OCI-LY7 (cell line): ENCODE data around the gene ADD1. TPM values are rescaled to one million over a fixed set of nuclear protein-coding genes. Genes with fewer than 3 reads are reported as not detected.

Experiments
- BruUV-seq: library from RNA; stranded (reverse); fragments of 400-500 nt; replicated peaks from 2 replicates; lab custom pipeline; 2021; lab: Mats Ljungman, UMichigan
- CTCF ChIA-PET: fragments of 300-600 bp; sonication (Branson Sonifier 250); formaldehyde crosslinking; loops from one replicate; lab custom pipeline; 2022; ENCODE audit warnings: antibody characterized with exemption; ENCODE audit not compliant: unreplicated experiment; lab: Charles Lee
- POLR2A ChIA-PET: fragments of 300-600 bp; sonication (Branson Sonifier 250); formaldehyde crosslinking; loops from one replicate; lab custom pipeline; 2022; ENCODE audit warnings: antibody characterized with exemption; lab: Charles Lee
- DNase-seq: peaks from one replicate; pipeline ENCODE4 v3.0.0-alpha.2; 2015; ENCODE audit warnings: low spot score
- H2AFZ ChIP-seq: fragments of 200-600 bp; sonication (generic), shearing (Covaris generic); 2 replicates; pipeline ENCODE4 v1.6.1; 2014; ENCODE audit warnings: mild to moderate bottlenecking, antibody characterized with exemption, low read length, moderate library complexity
- H3K27ac ChIP-seq: fragments of 200-600 bp; sonication (generic); 2 replicates; pipeline ENCODE4 v1.5.1; 2014; ENCODE audit warnings: mixed run types, low read depth, mild to moderate bottlenecking, moderate library complexity, low read length, inconsistent platforms; ENCODE audit not compliant: poor library complexity, severe bottlenecking
- H3K36me3 ChIP-seq: fragments of 200-600 bp; sonication (generic); 2 replicates; pipeline ENCODE4 v1.6.1; 2014; ENCODE audit warnings: mild to moderate bottlenecking, antibody characterized with exemption, low read length, moderate library complexity, mixed read lengths; ENCODE audit not compliant: insufficient read depth
- H3K4me1 ChIP-seq: fragments of 200-600 bp; sonication (generic); 2 replicates; pipeline ENCODE4 v1.5.1; 2014; ENCODE audit warnings: mild to moderate bottlenecking, low read length; ENCODE audit not compliant: insufficient read depth, poor library complexity, severe bottlenecking
- H3K4me2 ChIP-seq: fragments of 200-600 bp; sonication (generic); 2 replicates; pipeline ENCODE4 v1.6.1; 2014; ENCODE audit warnings: mild to moderate bottlenecking, low read length
- H3K4me3 ChIP-seq: fragments of 200-600 bp; sonication (generic); 2 replicates; pipeline ENCODE4 v1.5.1; 2014; ENCODE audit warnings: mild to moderate bottlenecking, low read depth, low read length; ENCODE audit not compliant: poor library complexity, severe bottlenecking
- H3K79me2 ChIP-seq: fragments of 200-600 bp; sonication (generic); 2 replicates; pipeline ENCODE4 v1.6.1; 2016; ENCODE audit warnings: low read depth, mild to moderate bottlenecking, low read length, moderate library complexity, mixed read lengths; ENCODE audit not compliant: insufficient read depth
- H3K9me2 ChIP-seq: fragments of 200-600 bp; sonication (generic); 2 replicates; pipeline ENCODE4 v1.6.1; 2016; ENCODE audit warnings: mild to moderate bottlenecking, low read length, mixed read lengths; ENCODE audit not compliant: insufficient read depth
- H3K9me3 ChIP-seq: fragments of 200-600 bp; sonication (generic); 2 replicates; pipeline ENCODE4 v1.6.1; 2014; ENCODE audit warnings: mild to moderate bottlenecking, mixed run types, low read length, mixed read lengths
- H4K20me1 ChIP-seq: fragments of 200-600 bp; sonication (generic); 2 replicates; pipeline ENCODE4 v1.6.1; 2014; ENCODE audit warnings: mild to moderate bottlenecking, antibody characterized with exemption, low read length, moderate library complexity, mixed read lengths; ENCODE audit not compliant: insufficient read depth
- EZH2phosphoT487 ChIP-seq: fragments of 200-600 bp; sonication (generic); IDR thresholded peaks from 2 replicates; pipeline ENCODE4 v1.6.1; 2018; ENCODE audit warnings: low read depth, borderline replicate concordance, mild to moderate bottlenecking, mixed run types, antibody characterized with exemption, low read length, moderate library complexity, mixed read lengths
- intact Hi-C: fragments of 100-400 bp; cut with micrococcal nuclease; formaldehyde crosslinking; loops from one replicate; pipeline ENCODE4 v1.10.0; 2022; ENCODE audit not compliant: unreplicated experiment
- total RNA-seq, 2 experiments: library from RNA; depleted of rRNA in 1 of 2; stranded (reverse); fragments of >200 nt in 1 of 2; shearing (Covaris generic) in 1 of 2; gene quantifications; 2 replicates each; pipeline ENCODE4 v1.2.3, GENCODE V29; 2014 to 2022
- TF ChIP-seq, protein P1 (sequence below): fragments of 200-600 bp; sonication (generic); conservative IDR thresholded peaks from 2 replicates; pipeline ENCODE4 v1.5.1; 2014; ENCODE audit warnings: mild to moderate bottlenecking, antibody characterized with exemption, low read length, moderate library complexity, mixed read lengths

Gene ADD1
- total RNA-seq, 2 experiments from 2014 or later: 85.3 to 108 TPM

DNA sequence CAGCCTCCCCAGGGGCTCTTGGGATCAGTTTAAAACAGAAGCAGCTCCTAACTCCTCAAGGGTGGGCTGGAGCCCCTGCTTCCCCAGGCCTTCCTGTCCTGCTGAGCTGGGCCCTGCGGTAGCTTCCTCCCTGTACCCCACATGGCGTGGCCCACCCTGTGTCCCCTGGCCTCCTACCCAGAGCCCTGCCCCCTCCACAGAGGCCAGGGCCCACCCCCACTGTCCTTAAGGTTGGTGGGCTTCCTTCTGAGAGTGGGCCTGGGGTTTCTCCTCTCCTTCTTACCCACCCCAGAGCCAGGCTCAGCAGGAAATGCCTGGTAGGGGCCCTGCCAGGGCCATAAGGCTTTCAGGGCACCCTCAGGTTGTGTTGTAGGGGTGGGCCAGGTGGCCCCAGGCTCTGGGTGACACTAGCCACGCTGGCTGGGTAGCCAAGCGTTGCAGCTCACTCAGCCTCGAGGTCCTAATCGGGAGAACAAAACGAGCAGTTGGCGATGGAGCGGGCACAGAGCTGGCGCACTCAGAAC, 39.1 kb upstream of the ADD1 start:
- no peak for DNase-seq
- BruUV-seq: no TSS peak
- Histone ChIP-seq H4K20me1 (no peaks in the 10 kb centered on the region), H3K4me3 (no peak overlapping the region), H3K4me2 (no peak overlapping the region), H3K9me3 (no peaks in the 10 kb centered on the region), H3K9me2 (no peaks in the 10 kb centered on the region), H3K79me2 (no peaks in the 10 kb centered on the region), H3K27ac (no peak overlapping the region), H3K4me1 (peaks cover 17% of the 10 kb centered on the region), H3K36me3 (no peaks in the 10 kb centered on the region), H2AFZ (no peak overlapping the region)
- TF ChIP-seq, protein P1, sequence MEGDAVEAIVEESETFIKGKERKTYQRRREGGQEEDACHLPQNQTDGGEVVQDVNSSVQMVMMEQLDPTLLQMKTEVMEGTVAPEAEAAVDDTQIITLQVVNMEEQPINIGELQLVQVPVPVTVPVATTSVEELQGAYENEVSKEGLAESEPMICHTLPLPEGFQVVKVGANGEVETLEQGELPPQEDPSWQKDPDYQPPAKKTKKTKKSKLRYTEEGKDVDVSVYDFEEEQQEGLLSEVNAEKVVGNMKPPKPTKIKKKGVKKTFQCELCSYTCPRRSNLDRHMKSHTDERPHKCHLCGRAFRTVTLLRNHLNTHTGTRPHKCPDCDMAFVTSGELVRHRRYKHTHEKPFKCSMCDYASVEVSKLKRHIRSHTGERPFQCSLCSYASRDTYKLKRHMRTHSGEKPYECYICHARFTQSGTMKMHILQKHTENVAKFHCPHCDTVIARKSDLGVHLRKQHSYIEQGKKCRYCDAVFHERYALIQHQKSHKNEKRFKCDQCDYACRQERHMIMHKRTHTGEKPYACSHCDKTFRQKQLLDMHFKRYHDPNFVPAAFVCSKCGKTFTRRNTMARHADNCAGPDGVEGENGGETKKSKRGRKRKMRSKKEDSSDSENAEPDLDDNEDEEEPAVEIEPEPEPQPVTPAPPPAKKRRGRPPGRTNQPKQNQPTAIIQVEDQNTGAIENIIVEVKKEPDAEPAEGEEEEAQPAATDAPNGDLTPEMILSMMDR: no peak
- no peak for TF ChIP-seq EZH2phosphoT487
- CTCF ChIA-PET: interaction anchor here (0.6 kb wide), 1 partner anchor 14 kb away, joined by 3 read pairs; no protein-coding TSS in a partner anchor
- intact Hi-C loops: no loop called here
- POLR2A ChIA-PET: interaction anchor here (1.0 kb wide), 1 partner anchor 19 kb away, joined by 3 read pairs; no protein-coding TSS in a partner anchor

GRCh38 chr4:2804973-2805501, 38.6 kb upstream of the ADD1 start:
- POLR2A ChIA-PET: no interaction called here
- no peak overlapping the region for H3K4me2 ChIP-seq
- H3K9me3 ChIP-seq: no peaks in the 10 kb centered on the region
- H3K4me3 ChIP-seq: no peak overlapping the region
- CTCF ChIA-PET: no interaction called here
- TF ChIP-seq, protein P1: no peak
- TF ChIP-seq EZH2phosphoT487: no peak
- H4K20me1 ChIP-seq: no peaks in the 10 kb centered on the region
- no peak for DNase-seq
- no peak overlapping the region for H2AFZ ChIP-seq
- H3K4me1 ChIP-seq: peaks cover 16% of the 10 kb centered on the region
- no peak overlapping the region for H3K27ac ChIP-seq
- intact Hi-C loops: no loop called here
- no peaks in the 10 kb centered on the region for H3K9me2 ChIP-seq
- H3K79me2 ChIP-seq: no peaks in the 10 kb centered on the region
- no peaks in the 10 kb centered on the region for H3K36me3 ChIP-seq
- BruUV-seq: no TSS peak

DNA sequence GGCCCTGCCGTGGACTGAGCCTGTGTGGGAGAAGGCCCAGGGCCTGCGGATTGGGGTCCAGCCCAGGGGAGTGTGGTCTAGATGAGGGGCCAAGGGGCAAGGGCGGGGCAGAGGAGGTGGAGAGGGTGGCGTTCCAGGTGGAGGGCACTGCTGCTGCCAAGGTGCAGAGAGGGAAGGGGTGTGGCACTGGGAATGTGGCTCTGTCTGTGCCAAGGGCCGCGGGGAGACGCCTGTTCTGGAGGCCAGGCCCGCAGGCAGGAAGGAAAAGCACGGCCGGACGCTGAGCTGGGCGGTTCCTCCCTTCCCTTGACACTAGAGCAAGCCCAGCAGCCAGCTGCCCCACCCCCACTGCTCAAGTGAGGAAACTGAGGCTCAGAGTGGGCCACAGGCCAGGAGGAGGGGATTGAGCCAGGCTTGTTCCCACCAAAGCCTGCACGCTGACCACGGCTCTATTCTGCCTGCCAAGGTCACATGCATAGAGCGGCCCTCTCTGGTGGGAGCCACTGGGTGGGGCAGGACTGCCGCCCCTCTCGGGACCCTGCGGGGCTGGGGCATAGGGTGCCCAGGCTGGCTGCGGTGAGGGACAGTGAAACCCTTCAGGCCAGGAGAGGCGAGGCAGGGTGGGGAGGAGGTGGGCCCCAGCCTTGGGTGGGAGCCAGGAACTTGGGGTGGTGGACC, 37.8 kb upstream of the ADD1 start:
- Histone ChIP-seq H3K9me3 (no peaks in the 10 kb centered on the region), H3K27ac (no peak overlapping the region), H4K20me1 (no peaks in the 10 kb centered on the region), H3K9me2 (no peaks in the 10 kb centered on the region), H3K79me2 (no peaks in the 10 kb centered on the region), H3K4me2 (no peak overlapping the region), H2AFZ (no peak overlapping the region), H3K36me3 (no peaks in the 10 kb centered on the region), H3K4me1 (peaks cover 14% of the 10 kb centered on the region), H3K4me3 (no peak overlapping the region)
- no peak for DNase-seq
- BruUV-seq: no TSS peak
- intact Hi-C loops: no loop called here
- ChIA-PET POLR2A (no interaction called here), CTCF (no interaction called here)
- TF ChIP-seq EZH2phosphoT487: no peak
- TF ChIP-seq, protein P1: no peak
